Measurements from ENCODE around the gene EVL.
"Not testable (repeated sequence)": the region's sequence is repeated elsewhere in the genome, so short reads cannot be mapped to it uniquely, and the experiment has no call there.

The EVL gene, protein sequence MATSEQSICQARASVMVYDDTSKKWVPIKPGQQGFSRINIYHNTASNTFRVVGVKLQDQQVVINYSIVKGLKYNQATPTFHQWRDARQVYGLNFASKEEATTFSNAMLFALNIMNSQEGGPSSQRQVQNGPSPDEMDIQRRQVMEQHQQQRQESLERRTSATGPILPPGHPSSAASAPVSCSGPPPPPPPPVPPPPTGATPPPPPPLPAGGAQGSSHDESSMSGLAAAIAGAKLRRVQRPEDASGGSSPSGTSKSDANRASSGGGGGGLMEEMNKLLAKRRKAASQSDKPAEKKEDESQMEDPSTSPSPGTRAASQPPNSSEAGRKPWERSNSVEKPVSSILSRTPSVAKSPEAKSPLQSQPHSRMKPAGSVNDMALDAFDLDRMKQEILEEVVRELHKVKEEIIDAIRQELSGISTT

DNA sequence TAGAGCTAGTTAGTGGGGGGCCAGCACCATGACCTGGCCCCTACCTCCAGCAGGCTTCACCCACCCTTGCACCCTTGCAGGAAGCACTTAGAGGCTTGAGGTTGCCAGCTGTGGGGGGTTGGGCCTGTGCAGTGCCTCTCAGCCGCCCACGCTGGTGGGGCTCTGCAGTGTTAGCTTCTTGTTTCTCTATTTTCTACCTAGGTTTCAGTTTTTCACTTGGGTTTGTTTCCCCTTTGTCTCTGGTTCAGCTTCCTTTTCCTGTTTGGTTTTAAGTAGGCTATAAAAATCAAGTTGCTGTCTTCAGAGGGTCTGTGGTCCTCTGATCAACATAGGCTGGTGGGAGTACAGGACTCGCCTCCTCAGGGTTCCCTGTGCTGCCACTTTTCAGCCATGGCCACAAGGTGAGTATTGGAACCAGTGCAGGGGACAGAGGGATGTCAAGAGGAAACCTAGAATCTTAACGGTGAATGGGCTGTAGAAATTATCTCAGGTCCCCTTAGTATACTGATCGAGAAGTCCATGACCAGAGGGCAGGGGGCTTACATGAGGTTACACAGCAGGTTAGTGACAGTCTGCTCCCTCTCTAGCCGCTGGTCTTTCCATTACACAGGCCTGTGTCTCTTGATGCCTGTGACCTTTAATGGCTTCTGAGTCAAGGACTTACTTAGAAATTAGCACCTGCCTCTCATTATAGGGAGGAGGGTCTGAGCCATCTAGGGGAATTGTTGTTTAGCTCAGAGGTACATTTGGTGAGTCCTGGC lies at the start of gene EVL:
Gene EVL, plus strand, starts transcription at position 312 of the 761 bp plus-strand sequence. Its CDS starts 79 bp downstream, at position 391.
- DNase-seq = peak; percentile 91

- DNase-seq = no peak
These were observed 47.7 kb upstream of the EVL start for GRCh38 chr14:100017553-100017952.

- no peak for DNase-seq
These were observed 47.2 kb upstream of the EVL start for GRCh38 chr14:100018054-100018453.

- no peak for DNase-seq
These were observed 46.7 kb upstream of the EVL start for GRCh38 chr14:100018482-100018881.

DNA sequence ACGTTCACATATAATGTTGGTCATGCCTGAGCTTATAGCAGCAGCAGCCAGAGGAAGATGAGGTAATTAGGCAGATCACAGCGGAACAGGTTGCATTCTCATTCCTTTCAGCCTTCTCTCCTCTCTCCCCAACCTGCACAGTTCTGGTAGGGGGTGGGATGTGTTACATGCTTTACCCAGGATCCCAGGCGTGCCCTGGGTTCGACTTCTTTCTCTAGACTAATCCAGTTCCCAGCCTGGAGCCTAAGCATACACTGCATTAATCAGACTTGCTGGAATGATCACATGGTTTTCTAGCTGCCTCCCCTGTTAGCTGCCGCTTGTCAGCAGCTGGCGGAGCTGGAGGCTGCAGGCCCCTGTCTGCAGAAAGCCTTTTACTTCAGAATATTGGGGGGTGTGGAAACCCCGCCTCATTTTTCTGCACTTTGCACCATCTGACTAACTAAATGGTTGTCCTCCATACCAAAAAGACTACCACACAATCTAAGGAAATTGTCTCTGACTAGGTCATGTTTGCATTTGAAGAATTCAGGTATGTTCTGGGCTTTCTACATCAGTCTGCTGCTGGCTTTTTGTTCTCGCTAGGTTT lies 46.0 kb upstream of the EVL start:
- no peak for DNase-seq

DNA sequence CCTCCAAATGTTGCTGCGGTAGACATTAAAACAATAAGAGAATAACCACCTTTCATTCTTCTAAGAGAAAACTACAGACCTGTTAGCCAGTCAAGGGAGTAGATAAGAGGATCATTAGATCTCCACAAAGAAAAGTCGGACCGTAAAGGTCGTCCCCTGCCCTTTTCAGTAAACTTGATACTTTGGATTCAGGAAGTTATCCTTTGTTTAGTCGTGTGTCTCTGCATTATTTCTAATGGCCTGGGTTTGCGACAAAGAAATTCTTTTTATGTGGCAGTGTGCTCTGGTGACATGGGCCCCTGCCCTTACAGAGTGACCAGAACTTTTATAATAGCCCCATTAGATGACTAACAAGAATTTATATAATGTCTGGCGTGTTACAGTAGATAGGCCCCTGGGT lies 44.6 kb upstream of the EVL start:
- no peak for DNase-seq

- no peak for DNase-seq
These were observed 42.3 kb upstream of the EVL start for GRCh38 chr14:100022772-100023451.

DNA sequence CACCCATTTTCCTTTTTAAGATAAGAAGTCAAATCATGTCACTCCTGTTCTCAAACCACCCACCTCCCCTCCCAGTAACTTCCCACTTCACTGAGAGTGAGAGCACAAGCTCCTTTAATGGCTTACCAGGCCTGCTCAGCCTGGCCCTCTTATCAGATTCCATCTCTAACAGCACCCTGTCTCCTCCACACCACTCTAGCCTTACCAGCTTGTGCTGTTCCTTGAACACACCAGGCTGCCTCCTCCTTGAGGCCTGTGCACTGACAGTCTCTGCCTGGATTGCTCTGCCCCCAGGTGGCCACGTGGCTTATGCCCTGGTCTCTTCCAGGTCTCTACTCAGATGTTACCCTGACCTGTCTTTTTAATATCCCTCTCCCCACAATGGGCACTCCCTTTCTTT lies 40.1 kb upstream of the EVL start:
- no peak for DNase-seq

DNA sequence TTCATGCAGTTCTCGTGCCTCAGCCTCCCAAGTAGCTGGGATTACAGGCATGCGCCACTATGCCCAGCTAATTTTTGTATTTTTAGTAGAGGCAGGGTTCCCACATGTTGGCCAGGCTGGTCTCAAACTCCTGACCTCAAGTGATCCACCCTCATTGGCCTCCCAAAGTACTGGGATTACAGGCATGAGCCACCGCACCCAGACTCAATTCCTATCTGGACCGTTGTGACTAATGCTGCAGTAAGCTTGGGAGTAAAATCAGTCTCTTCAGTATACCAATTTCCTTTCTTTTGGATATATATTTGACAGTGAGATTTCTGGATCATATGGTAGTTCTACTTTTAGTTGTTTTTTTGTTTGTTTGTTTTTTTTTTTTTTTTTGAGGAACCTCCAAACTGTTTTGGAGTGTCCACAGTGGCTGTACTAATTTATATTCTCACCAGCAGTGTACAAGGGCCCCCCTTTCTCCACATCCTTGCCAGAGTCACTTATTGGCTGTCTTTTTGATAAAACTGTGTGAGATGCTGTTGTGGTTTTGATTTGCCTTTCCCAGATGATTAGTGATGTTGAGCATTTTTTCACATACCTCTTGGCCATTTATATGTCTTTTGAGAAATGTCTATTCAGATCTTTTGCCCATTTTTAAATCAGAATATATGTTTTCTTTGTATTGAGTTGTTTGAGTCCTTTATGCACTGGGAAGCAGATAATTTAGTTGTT lies 37.3 kb upstream of the EVL start:
- no peak for DNase-seq

GRCh38 chr14:100028990-100029677 lies 36.1 kb upstream of the EVL start:
- DNase-seq = no peak

- DNase-seq = not testable (repeated sequence)
These were observed 35.2 kb upstream of the EVL start for GRCh38 chr14:100030006-100030405.

GRCh38 chr14:100030452-100031153 lies 34.6 kb upstream of the EVL start:
- DNase-seq = no peak

GRCh38 chr14:100031506-100032281 lies 33.5 kb upstream of the EVL start:
- no peak for DNase-seq

GRCh38 chr14:100032738-100033137 lies 32.5 kb upstream of the EVL start:
- DNase-seq = no peak

DNA sequence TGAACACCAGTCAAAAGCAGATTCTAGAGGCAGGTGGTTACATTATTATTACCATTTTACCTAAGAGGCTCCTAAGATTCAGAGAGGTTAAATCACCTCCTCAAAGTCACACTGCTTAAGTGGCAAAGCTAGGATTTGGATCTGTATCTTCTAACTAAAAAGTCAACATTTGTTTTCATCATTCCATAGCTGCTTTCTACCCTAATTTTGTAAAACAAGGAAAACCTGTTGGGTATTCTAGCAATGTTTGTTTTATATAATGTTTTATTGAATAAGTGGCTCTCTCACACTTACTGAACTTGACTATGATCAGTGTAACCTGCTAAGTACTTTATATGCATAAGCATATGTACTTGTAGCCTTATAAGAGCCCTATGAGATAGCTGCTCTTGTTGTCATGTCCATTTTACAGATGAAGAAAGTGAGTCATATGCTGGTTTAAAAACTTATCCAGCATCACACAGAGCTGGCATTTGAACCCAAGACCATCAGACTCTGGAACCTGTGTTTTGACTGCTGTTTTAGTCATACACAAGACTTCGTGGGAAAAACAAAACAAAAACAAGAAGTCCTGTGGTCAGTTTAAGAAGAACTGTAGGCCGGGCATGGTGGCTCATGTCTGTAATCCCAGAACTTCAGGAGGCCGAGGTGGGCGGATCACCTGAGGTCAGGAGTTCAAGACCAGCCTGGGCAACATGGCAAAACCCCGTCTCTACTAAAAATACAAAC lies 31.7 kb upstream of the EVL start:
- DNase-seq = no peak

DNA sequence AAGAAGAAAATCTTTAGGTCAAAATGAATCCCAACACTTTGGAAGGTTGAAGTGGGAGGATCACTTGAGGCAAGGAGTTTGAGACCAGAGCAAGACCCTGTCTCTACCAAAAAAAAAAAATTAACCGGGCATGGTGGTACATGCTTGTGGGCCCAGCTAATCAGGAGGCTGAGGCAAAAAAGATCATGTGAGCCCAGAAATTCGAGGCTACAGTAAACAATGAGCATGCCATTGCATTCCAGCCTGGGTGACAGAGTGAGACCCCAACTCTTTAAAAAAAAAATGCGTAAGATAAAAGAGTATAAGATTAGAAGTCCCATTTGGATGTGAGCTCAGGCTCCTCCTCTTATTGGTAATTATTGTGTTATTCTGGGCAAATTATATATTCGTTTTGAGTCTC lies 30.8 kb upstream of the EVL start:
- no peak for DNase-seq

- no peak for DNase-seq
These were observed 30.2 kb upstream of the EVL start for GRCh38 chr14:100034961-100035500.

- no peak for DNase-seq
These were observed 29.5 kb upstream of the EVL start for GRCh38 chr14:100035700-100036099.

GRCh38 chr14:100037353-100037752 lies 27.9 kb upstream of the EVL start:
- DNase-seq = no peak
